Spleen (tissue), 7 donors: ENCODE measurements around the gene C15orf39.

Experiments used
- POLR2A ChIP-seq, 3 donors: fragments of 450-650 bp; IDR thresholded peaks; one replicate each; pipeline ENCODE4 v1.5.1; 2017; ENCODE audit warnings: antibody characterized with exemption in 3 of 3, mild to moderate bottlenecking in 1 of 3
- POLR2AphosphoS5 ChIP-seq, 3 donors: sonication (generic); formaldehyde crosslinking; IDR thresholded peaks; one replicate each; pipeline ENCODE4 v1.5.1; 2017; ENCODE audit warnings: antibody characterized with exemption in 3 of 3
- TF ChIP-seq, protein P1 (sequence below), 11 experiments: fragments of 200-600 bp in 7 of 11; fragments of 450-650 bp in 4 of 11; sonication (generic) in 4 of 11; IDR thresholded peaks in 8 of 11; conservative IDR thresholded peaks in 3 of 11; 1 replicate in 7 of 11; 2 replicates in 4 of 11; pipeline versions ENCODE4 v1.4.0 to v1.8.0; 2016 to 2021; ENCODE audit warnings: antibody characterized with exemption in 11 of 11, inconsistent platforms in 4 of 11, mild to moderate bottlenecking in 1 of 11
- donor health status: DM: no; HTN: no; CAD: no; lungs with moderate emphysema.
- donor health status: DM: no; HTN: no; CAD: no.
- donor health status: DM: no; HTN: no; CAD: no.

- TF ChIP-seq, protein P1, sequence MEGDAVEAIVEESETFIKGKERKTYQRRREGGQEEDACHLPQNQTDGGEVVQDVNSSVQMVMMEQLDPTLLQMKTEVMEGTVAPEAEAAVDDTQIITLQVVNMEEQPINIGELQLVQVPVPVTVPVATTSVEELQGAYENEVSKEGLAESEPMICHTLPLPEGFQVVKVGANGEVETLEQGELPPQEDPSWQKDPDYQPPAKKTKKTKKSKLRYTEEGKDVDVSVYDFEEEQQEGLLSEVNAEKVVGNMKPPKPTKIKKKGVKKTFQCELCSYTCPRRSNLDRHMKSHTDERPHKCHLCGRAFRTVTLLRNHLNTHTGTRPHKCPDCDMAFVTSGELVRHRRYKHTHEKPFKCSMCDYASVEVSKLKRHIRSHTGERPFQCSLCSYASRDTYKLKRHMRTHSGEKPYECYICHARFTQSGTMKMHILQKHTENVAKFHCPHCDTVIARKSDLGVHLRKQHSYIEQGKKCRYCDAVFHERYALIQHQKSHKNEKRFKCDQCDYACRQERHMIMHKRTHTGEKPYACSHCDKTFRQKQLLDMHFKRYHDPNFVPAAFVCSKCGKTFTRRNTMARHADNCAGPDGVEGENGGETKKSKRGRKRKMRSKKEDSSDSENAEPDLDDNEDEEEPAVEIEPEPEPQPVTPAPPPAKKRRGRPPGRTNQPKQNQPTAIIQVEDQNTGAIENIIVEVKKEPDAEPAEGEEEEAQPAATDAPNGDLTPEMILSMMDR (IDR thresholded peaks at IDR 0.05 in 8 of 11, conservative IDR thresholded peaks at IDR 0.05 in 3 of 11): no peak
- TF ChIP-seq POLR2A (IDR thresholded peaks at IDR 0.05): no peak
- TF ChIP-seq POLR2AphosphoS5 (IDR thresholded peaks at IDR 0.05): no peak
Observed at GRCh38 chr15:75212200-75212858, 10.6 kb downstream of the C15orf39 start.
